ENCODE measurements around the gene MTCH2.
A peak's percentile ranks its signal among the peaks of the same experiment; 100 is the strongest.
"Not testable (repeated sequence)": the region's sequence is repeated elsewhere in the genome, so short reads cannot be mapped to it uniquely, and the experiment has no call there.

Gene MTCH2

GRCh38 chr11:47642099-47642855 lies at the start of gene MTCH2:
Gene MTCH2 (minus strand): TSS chr11:47642559. CDS start chr11:47642465, 94 bp downstream.
- peak; percentile 94 for DNase-seq

GRCh38 chr11:47691979-47692378 lies 49.6 kb upstream of the MTCH2 start:
- DNase-seq, result no peak

- no peak for DNase-seq
These were observed 47.1 kb upstream of the MTCH2 start for GRCh38 chr11:47689480-47689879.

- DNase-seq, result no peak
These were observed 46.6 kb upstream of the MTCH2 start for GRCh38 chr11:47688991-47689390.

- no peak for DNase-seq
These were observed 45.8 kb upstream of the MTCH2 start for GRCh38 chr11:47688111-47688510.

GRCh38 chr11:47686704-47687103 lies 44.3 kb upstream of the MTCH2 start:
- not testable (repeated sequence) for DNase-seq

GRCh38 chr11:47686151-47686550 lies 43.8 kb upstream of the MTCH2 start:
- no peak for DNase-seq

GRCh38 chr11:47675851-47676250 lies 33.5 kb upstream of the MTCH2 start:
- no peak for DNase-seq

GRCh38 chr11:47672283-47672730 lies 29.9 kb upstream of the MTCH2 start:
- DNase-seq, result no peak

GRCh38 chr11:47669856-47670255 lies 27.5 kb upstream of the MTCH2 start:
- DNase-seq, result no peak

GRCh38 chr11:47668665-47669064 lies 26.3 kb upstream of the MTCH2 start:
- no peak for DNase-seq

GRCh38 chr11:47667555-47667954 lies 25.2 kb upstream of the MTCH2 start:
- no peak for DNase-seq

- no peak for DNase-seq
These were observed 24.8 kb upstream of the MTCH2 start for GRCh38 chr11:47667135-47667534.

GRCh38 chr11:47664936-47665335 lies 22.6 kb upstream of the MTCH2 start:
- DNase-seq, result not testable (repeated sequence)

- no peak for DNase-seq
These were observed 18.9 kb upstream of the MTCH2 start for GRCh38 chr11:47661245-47661644.

GRCh38 chr11:47659276-47659675 lies 16.9 kb upstream of the MTCH2 start:
- DNase-seq, result no peak

- DNase-seq, result no peak
These were observed 14.0 kb upstream of the MTCH2 start for GRCh38 chr11:47656260-47656885.

- no peak for DNase-seq
These were observed 9.6 kb upstream of the MTCH2 start for GRCh38 chr11:47651818-47652469.

- no peak for DNase-seq
These were observed 6.9 kb upstream of the MTCH2 start for GRCh38 chr11:47649276-47649675.

GRCh38 chr11:47646019-47646418 lies 3.7 kb upstream of the MTCH2 start:
- no peak for DNase-seq

GRCh38 chr11:47645500-47645899 lies 3.1 kb upstream of the MTCH2 start:
- no peak for DNase-seq

GRCh38 chr11:47641600-47642098 lies 710 bp downstream of the MTCH2 start:
- no peak for DNase-seq

GRCh38 chr11:47640506-47640905 lies 1.9 kb downstream of the MTCH2 start:
- not testable (repeated sequence) for DNase-seq

- DNase-seq, result not testable (repeated sequence)
These were observed 6.0 kb downstream of the MTCH2 start for GRCh38 chr11:47636331-47636730.

Measured in stimulated activated CD4-positive, alpha-beta T cell treated with anti-CD3 and anti-CD28 coated beads, Interleukin-4, amount 100 ng/mL, for 4 hours (primary cell).